ENCODE results near the gene PHLDB2. TPM values are rescaled to one million over a fixed set of nuclear protein-coding genes. Genes with fewer than 3 reads are reported as not detected.
A peak's percentile ranks its signal among the peaks of the same experiment; 100 is the strongest.

The PHLDB2 gene
- total RNA-seq, 4 donors from 2014 or later, result 81.6 to 171 (median 88.2) TPM

DNA sequence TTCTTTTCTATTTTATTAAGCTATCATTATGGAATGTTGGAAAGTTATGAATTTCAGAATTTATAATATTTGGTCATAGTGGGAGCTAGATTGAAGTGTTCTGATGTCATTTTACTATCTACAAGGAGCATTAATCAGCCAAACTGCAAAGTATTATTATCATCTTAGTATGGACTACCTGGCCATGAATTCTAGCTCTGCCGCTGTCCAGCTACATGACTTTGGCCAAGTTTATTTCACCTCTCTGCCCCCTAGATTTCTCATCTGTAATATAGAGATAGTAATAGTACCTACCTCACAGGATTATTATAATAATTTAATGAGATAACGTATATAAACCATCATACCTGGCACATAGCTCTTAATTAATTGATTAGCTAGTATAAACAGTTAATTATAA, 92.0 kb downstream of the PHLDB2 start:
- Histone ChIP-seq H3K27me3 (no peaks in the 10 kb centered on the region), H3K4me3 (no peak overlapping the region), H3K4me1 (peaks cover 0 to 4% (median under 1%) of the 10 kb centered on the region in 4 donors), H3K9me3 (no peaks in the 10 kb centered on the region), H3K27ac (no peak overlapping the region), H3K36me3 (peaks cover 0 to 32% (median 0%) of the 10 kb centered on the region in 3 donors)
- TF ChIP-seq CTCF (IDR thresholded peaks at IDR 0.05), result no peak
- TF ChIP-seq POLR2A (IDR thresholded peaks at IDR 0.05), result no peak
- TF ChIP-seq EP300 (IDR thresholded peaks at IDR 0.05), result no peak
- no peak for DNase-seq (ENCODE audit: low spot score in 2 of 2)
- WGBS, 2 donors, result 89 to 93% methylated on average over 2 of the region's 2 CpGs

DNA sequence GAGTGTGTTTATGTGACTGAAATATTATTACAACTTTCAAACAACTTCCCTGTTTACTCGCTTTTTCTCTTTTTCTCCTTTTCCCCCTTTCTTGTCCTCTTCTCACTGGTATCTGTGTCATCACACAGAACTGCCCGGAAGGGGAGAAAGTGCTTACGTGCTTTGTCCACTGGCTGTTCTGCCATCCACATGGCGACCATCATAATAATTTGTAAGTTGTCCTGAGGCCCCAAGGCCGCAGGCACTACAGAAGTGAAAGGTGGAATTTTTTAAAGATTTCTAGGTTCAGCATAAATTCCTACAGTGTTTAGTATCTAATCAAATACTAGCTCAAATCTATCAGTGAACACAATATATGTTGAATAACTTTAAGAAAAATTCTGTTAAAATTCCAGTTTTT, 93.0 kb downstream of the PHLDB2 start:
- Histone ChIP-seq H3K4me1 (peaks cover 2 to 13% (median 6%) of the 10 kb centered on the region in 4 donors), H3K9me3 (no peaks in the 10 kb centered on the region), H3K27me3 (no peaks in the 10 kb centered on the region), H3K27ac (no peak overlapping the region), H3K36me3 (peaks cover 0 to 30% (median 0%) of the 10 kb centered on the region in 3 donors), H3K4me3 (no peak overlapping the region)
- 91 to 94% methylated on average over 5 of the region's 5 CpGs for WGBS, 2 donors
- DNase-seq (ENCODE audit: low spot score in 2 of 2), result no peak
- TF ChIP-seq EP300 (IDR thresholded peaks at IDR 0.05) (no peak), POLR2A (IDR thresholded peaks at IDR 0.05) (no peak), CTCF (IDR thresholded peaks at IDR 0.05) (no peak)

DNA sequence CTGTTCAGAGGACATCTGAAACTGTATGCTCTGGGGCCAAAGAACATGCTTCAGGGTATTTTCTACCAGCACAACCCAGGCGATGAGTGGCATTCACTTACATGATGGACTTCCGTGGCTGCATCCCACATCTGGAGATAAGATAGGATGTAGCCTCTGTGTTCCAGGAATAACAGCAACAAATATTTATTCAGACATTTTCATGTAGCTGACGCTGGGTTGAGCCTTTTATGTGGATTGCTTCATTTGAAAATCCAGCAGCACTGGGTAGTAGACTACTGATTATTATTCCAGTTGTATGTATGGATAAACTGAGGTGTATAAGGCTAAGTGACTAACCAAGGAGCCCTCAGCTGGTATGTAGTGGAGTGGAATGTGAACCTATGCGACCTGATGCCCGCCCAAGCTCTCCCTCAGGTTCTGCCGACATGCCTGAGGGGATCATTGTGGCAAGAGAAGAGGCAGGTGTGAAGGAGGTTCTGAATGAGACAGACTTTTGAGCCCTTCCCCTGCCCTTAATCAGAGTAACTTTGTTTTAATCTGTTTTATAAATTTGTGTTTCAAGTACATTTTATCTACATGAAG, 93.9 kb downstream of the PHLDB2 start:
- Histone ChIP-seq H3K9me3 (no peaks in the 10 kb centered on the region), H3K27me3 (no peaks in the 10 kb centered on the region), H3K36me3 (peaks cover 0 to 30% (median 0%) of the 10 kb centered on the region in 3 donors), H3K27ac (no peak overlapping the region), H3K4me3 (no peak overlapping the region), H3K4me1 (peaks cover 2 to 21% (median 6%) of the 10 kb centered on the region in 4 donors)
- TF ChIP-seq POLR2A (IDR thresholded peaks at IDR 0.05), result no peak
- no peak for TF ChIP-seq CTCF (IDR thresholded peaks at IDR 0.05)
- no peak for TF ChIP-seq EP300 (IDR thresholded peaks at IDR 0.05)
- 85 to 88% methylated on average over 6 of the region's 6 CpGs for WGBS, 2 donors
- no peak for DNase-seq (ENCODE audit: low spot score in 2 of 2)

DNA sequence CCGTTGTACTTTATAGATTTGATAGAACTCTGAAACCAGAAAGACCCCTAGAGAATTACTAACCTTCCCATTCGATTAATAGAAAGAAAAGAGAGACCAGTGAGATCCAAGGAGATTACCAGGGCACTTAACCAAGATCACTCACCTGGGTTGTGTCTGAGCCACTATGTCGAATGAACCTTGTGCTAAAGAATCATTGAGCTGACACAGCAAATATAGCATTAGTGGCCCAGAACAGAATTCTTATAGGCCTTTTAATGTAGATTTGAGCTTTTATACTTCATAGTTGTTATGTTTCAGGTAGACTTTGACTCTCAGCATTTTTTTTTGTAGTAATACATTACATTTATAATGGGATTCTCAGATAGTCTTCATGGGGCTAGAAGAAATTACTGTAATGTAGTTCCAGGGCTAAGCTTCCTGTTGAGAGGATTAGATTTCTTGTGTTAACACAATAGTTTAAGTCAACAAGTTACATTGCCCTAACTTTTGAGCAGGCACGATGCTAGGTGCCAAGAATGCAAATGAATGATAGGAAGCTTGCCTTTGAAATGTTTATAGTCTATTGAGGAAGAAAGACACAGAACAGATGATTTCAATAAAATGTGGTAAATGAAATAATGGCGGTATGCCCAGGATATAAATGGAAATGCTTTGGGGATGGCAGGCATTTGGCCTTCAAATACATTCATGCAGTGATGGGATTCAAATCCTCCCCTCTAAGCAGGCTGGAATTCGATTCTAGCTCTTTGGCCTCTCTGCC, 95.3 kb downstream of the PHLDB2 start:
- Histone ChIP-seq H3K9me3 (no peaks in the 10 kb centered on the region), H3K36me3 (peaks cover 0 to 23% (median 0%) of the 10 kb centered on the region in 3 donors), H3K4me1 (peaks cover 2 to 21% (median 6%) of the 10 kb centered on the region in 4 donors), H3K27ac (no peak overlapping the region), H3K27me3 (no peaks in the 10 kb centered on the region), H3K4me3 (no peak overlapping the region)
- no peak for DNase-seq (ENCODE audit: low spot score in 2 of 2)
- WGBS, 2 donors, result 53 to 63% methylated on average over 6 of the region's 6 CpGs
- TF ChIP-seq CTCF (IDR thresholded peaks at IDR 0.05), result no peak

- no peak for DNase-seq (ENCODE audit: low spot score in 2 of 2)
- no peak overlapping the region for H3K4me3 ChIP-seq
- no peaks in the 10 kb centered on the region for H3K27me3 ChIP-seq
- peak overlapping the region in 1 of 4 donors; percentile 22 for H3K27ac ChIP-seq
- TF ChIP-seq CTCF (IDR thresholded peaks at IDR 0.05), result no peak
- TF ChIP-seq POLR2A (IDR thresholded peaks at IDR 0.05), result no peak
- no peak for TF ChIP-seq EP300 (IDR thresholded peaks at IDR 0.05)
- H3K36me3 ChIP-seq, result peaks cover 0 to 20% (median 0%) of the 10 kb centered on the region in 3 donors
- peaks cover 2 to 21% (median 6%) of the 10 kb centered on the region in 4 donors for H3K4me1 ChIP-seq
- WGBS, 2 donors, result 86 to 100% methylated on average over 1 of the region's 1 CpG
- no peaks in the 10 kb centered on the region for H3K9me3 ChIP-seq
These were observed 96.8 kb downstream of the PHLDB2 start for GRCh38 chr3:111955876-111956275.
